GM23338 (cell line): ENCODE measurements around the gene RAN. TPM values are rescaled to one million over a fixed set of nuclear protein-coding genes. Genes with fewer than 3 reads are reported as not detected.

Source experiments
- ATAC-seq: fragments of 200-7000 bp; cut with Tn5 transposase; 3 replicates; pipeline ENCODE4 v1.9.1; 2020
- DNase-seq: peaks from one replicate; pipeline ENCODE4 v3.0.0-alpha.2; 2015; ENCODE audit warnings: low spot score
- H2AFZ ChIP-seq: fragments of 200-600 bp; sonication (generic); 2 replicates; pipeline ENCODE4 v1.8.0; 2016; ENCODE audit warnings: antibody characterized with exemption, mild to moderate bottlenecking, moderate library complexity
- H3F3A ChIP-seq: fragments of 200-600 bp; sonication (generic); replicated peaks from 2 replicates; pipeline ENCODE4 v1.8.0; 2017; ENCODE audit warnings: antibody characterized with exemption, mixed run types, low read depth
- H3K27ac ChIP-seq: fragments of 200-600 bp; sonication (generic); 2 replicates; pipeline ENCODE4 v1.6.1; 2016; ENCODE audit warnings: low read depth
- H3K27me3 ChIP-seq: fragments of 200-600 bp; sonication (generic); 2 replicates; pipeline ENCODE4 v1.8.0; 2016; ENCODE audit warnings: mild to moderate bottlenecking, mixed run types, moderate library complexity; ENCODE audit not compliant: insufficient read depth
- H3K36me3 ChIP-seq: fragments of 200-600 bp; sonication (generic); 2 replicates; pipeline ENCODE4 v1.8.0; 2016; ENCODE audit warnings: mild to moderate bottlenecking; ENCODE audit not compliant: insufficient read depth
- H3K4me1 ChIP-seq: fragments of 200-600 bp; sonication (generic); 2 replicates; pipeline ENCODE4 v1.8.0; 2016; ENCODE audit warnings: mild to moderate bottlenecking, moderate library complexity; ENCODE audit not compliant: insufficient read depth
- H3K4me2 ChIP-seq: fragments of 200-600 bp; sonication (generic); 2 replicates; pipeline ENCODE4 v1.7.1; 2017; ENCODE audit warnings: mixed run types
- H3K4me3 ChIP-seq: fragments of 200-600 bp; sonication (generic); 2 replicates; pipeline ENCODE4 v1.6.1; 2016; ENCODE audit warnings: mixed run types
- H3K79me2 ChIP-seq: fragments of 200-600 bp; sonication (generic); replicated peaks from 2 replicates; pipeline ENCODE4 v1.8.0; 2017; ENCODE audit warnings: mild to moderate bottlenecking; ENCODE audit not compliant: insufficient read depth
- H3K9me2 ChIP-seq: fragments of 200-600 bp; sonication (generic); 2 replicates; pipeline ENCODE4 v1.8.0; 2017; ENCODE audit not compliant: insufficient read depth
- H4K20me1 ChIP-seq: fragments of 200-600 bp; sonication (generic); replicated peaks from 2 replicates; pipeline ENCODE4 v1.8.0; 2017; ENCODE audit warnings: mild to moderate bottlenecking; ENCODE audit not compliant: insufficient read depth
- H3K27ac Mint-ChIP-seq: 2 replicates; pipeline ENCODE4 v1.8.0; 2020; ENCODE audit warnings: inconsistent platforms, mild to moderate bottlenecking, moderate library complexity, mixed read lengths
- H3K27me3 Mint-ChIP-seq: 3 replicates; pipeline ENCODE4 v1.8.0; 2022; ENCODE audit warnings: low read depth, mild to moderate bottlenecking, moderate library complexity, mixed read lengths, inconsistent platforms; ENCODE audit not compliant: insufficient read depth, poor library complexity
- H3K36me3 Mint-ChIP-seq: 3 replicates; pipeline ENCODE4 v1.8.0; 2021; ENCODE audit warnings: low read depth, mild to moderate bottlenecking, inconsistent platforms, moderate library complexity, mixed read lengths
- H3K4me1 Mint-ChIP-seq: 3 replicates; pipeline ENCODE4 v1.8.0; 2020; ENCODE audit warnings: mild to moderate bottlenecking, inconsistent platforms, mixed read lengths
- H3K4me3 Mint-ChIP-seq: 3 replicates; pipeline ENCODE4 v1.8.0; 2021; ENCODE audit warnings: moderate library complexity, mild to moderate bottlenecking, inconsistent platforms, mixed read lengths
- H3K9me3 Mint-ChIP-seq: 3 replicates; pipeline ENCODE4 v1.8.0; 2020; ENCODE audit warnings: moderate library complexity, mild to moderate bottlenecking, inconsistent platforms, mixed read lengths
- EZH2 ChIP-seq: fragments of 200-600 bp; sonication (generic); IDR thresholded peaks from one replicate; pipeline ENCODE4 v1.8.0; 2017; ENCODE audit warnings: antibody characterized with exemption, mild to moderate bottlenecking, low read depth; ENCODE audit not compliant: unreplicated experiment
- JUNB ChIP-seq: IDR thresholded peaks from one replicate; pipeline ENCODE4 v1.6.1; 2016; ENCODE audit warnings: antibody characterized with exemption; ENCODE audit not compliant: unreplicated experiment
- NANOG ChIP-seq: IDR thresholded peaks from 2 replicates; pipeline ENCODE4 v1.6.1; 2016; ENCODE audit warnings: antibody characterized with exemption, borderline replicate concordance
- POLR2AphosphoS5 ChIP-seq: IDR thresholded peaks from 2 replicates; pipeline ENCODE4 v1.6.1; 2016; ENCODE audit warnings: antibody characterized with exemption, low read depth
- STAT1 ChIP-seq: IDR thresholded peaks from one replicate; pipeline ENCODE4 v1.6.1; 2016; ENCODE audit warnings: antibody characterized with exemption; ENCODE audit not compliant: unreplicated experiment
- ZNF114 ChIP-seq: fragments of 250-450 bp; sonication (Bioruptor Pico); IDR thresholded peaks from 2 replicates; pipeline ENCODE4 v1.5.0; 2020; ENCODE audit warnings: mild to moderate bottlenecking, moderate library complexity
- ZNF331 ChIP-seq: fragments of 250-450 bp; sonication (Bioruptor Pico); IDR thresholded peaks from 2 replicates; pipeline ENCODE4 v1.5.0; 2020; ENCODE audit warnings: low read depth, mild to moderate bottlenecking, moderate library complexity
- polyA plus RNA-seq: library from polyadenylated mRNA; unstranded; fragments of >200 nt; fragmentation: Nextera tagmentation; extraction: Ambion mirVana; gene quantifications from 2 replicates; pipeline ENCODE4 v1.2.1, GENCODE V29; 2016
- total RNA-seq: library from RNA; depleted of rRNA; stranded (reverse); fragments of >200 nt; shearing (Covaris generic); gene quantifications from 2 replicates; pipeline ENCODE4 v1.2.3, GENCODE V29; 2014
- TF ChIP-seq, protein P1 (sequence below): IDR thresholded peaks from one replicate; pipeline ENCODE4 v1.6.1; 2018; ENCODE audit warnings: antibody characterized with exemption; ENCODE audit not compliant: unreplicated experiment
- TF ChIP-seq, protein P2 (sequence below): IDR thresholded peaks from 2 replicates; pipeline ENCODE4 v1.6.1; 2016; ENCODE audit warnings: antibody characterized with exemption
- TF ChIP-seq, protein P3 (sequence below), 2 experiments: fragments of 200-600 bp in 1 of 2; sonication (generic) in 1 of 2; conservative IDR thresholded peaks; 2 replicates each; pipeline versions ENCODE4 v1.5.1 to v1.6.1; 2016 to 2017; ENCODE audit warnings: antibody characterized with exemption in 2 of 2, low read depth in 2 of 2, mild to moderate bottlenecking in 2 of 2, moderate library complexity in 1 of 2

The RAN gene
- total and polyA plus RNA-seq, 2 experiments from 2014 or later, result 976 to 2,289 TPM

DNA sequence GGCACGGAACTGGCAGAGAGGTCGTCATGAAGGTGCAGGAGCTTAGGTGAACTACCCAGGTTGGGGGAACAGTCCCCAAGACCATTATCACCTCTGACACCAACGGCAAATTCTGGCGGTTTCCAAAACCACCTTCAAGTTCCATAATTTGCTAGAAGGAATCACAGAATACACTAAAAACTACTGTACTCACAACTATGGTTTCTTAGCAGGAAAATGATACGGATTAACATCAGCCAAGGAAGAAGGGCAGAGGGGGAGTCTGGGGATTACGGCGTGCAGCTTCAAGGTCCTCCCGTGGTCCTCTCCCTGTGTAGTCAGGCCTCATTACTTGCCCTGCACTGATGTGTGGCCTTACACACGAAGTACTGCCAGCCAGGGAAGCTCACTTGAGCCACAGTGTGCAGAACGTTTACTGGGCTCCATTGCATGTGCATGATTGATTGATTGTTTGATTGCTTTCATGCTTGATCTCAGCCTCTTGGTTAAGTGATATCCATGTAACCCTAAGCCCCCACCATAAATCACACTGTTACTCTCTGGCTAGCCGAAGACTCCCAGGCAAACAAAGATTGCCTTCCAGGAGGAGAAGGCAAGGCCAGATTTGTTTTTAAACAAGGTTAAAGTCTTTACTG lies 32.0 kb upstream of the RAN start (continued):
- TF ChIP-seq EZH2, result no peak
- TF ChIP-seq, protein P1, sequence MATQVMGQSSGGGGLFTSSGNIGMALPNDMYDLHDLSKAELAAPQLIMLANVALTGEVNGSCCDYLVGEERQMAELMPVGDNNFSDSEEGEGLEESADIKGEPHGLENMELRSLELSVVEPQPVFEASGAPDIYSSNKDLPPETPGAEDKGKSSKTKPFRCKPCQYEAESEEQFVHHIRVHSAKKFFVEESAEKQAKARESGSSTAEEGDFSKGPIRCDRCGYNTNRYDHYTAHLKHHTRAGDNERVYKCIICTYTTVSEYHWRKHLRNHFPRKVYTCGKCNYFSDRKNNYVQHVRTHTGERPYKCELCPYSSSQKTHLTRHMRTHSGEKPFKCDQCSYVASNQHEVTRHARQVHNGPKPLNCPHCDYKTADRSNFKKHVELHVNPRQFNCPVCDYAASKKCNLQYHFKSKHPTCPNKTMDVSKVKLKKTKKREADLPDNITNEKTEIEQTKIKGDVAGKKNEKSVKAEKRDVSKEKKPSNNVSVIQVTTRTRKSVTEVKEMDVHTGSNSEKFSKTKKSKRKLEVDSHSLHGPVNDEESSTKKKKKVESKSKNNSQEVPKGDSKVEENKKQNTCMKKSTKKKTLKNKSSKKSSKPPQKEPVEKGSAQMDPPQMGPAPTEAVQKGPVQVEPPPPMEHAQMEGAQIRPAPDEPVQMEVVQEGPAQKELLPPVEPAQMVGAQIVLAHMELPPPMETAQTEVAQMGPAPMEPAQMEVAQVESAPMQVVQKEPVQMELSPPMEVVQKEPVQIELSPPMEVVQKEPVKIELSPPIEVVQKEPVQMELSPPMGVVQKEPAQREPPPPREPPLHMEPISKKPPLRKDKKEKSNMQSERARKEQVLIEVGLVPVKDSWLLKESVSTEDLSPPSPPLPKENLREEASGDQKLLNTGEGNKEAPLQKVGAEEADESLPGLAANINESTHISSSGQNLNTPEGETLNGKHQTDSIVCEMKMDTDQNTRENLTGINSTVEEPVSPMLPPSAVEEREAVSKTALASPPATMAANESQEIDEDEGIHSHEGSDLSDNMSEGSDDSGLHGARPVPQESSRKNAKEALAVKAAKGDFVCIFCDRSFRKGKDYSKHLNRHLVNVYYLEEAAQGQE, result no peak
- TF ChIP-seq POLR2AphosphoS5, result no peak
- TF ChIP-seq JUNB, result no peak
- TF ChIP-seq, protein P2, sequence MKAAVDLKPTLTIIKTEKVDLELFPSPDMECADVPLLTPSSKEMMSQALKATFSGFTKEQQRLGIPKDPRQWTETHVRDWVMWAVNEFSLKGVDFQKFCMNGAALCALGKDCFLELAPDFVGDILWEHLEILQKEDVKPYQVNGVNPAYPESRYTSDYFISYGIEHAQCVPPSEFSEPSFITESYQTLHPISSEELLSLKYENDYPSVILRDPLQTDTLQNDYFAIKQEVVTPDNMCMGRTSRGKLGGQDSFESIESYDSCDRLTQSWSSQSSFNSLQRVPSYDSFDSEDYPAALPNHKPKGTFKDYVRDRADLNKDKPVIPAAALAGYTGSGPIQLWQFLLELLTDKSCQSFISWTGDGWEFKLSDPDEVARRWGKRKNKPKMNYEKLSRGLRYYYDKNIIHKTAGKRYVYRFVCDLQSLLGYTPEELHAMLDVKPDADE, result no peak
- TF ChIP-seq ZNF114, result no peak

DNA sequence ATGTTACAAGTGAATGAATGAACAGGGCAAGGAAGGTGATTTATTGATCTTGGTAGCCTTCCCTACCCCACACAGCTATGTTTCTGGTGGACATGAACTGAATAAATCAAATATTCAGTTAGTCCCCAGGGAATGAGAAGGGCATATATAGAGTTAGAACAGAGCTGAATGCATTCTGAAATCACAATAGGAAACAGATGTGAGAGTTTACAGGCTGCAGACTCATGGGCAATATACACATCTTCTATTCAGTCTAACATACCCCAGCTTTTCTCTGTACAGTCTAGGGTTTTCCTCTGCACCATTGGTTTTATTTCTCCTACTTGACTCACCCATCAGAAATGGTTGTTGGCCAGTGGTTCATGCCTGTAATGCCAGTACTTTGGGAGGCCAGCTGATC lies 25.5 kb upstream of the RAN start:
- ATAC-seq (no peak), DNase-seq (no peak)
- Histone ChIP-seq H3K27me3 (no peaks in the 10 kb centered on the region), H3K27ac (no peak overlapping the region), H3F3A (no peaks in the 10 kb centered on the region), H2AFZ (no peak overlapping the region; the same call in 1 of the 2 replicates), H3K4me1 (peaks cover 4% of the 10 kb centered on the region; the same call in 1 of the 2 replicates), H3K36me3 (no peaks in the 10 kb centered on the region), H4K20me1 (no peaks in the 10 kb centered on the region), H3K79me2 (no peaks in the 10 kb centered on the region), H3K4me2 (no peak overlapping the region), H3K9me2 (no peaks in the 10 kb centered on the region), H3K4me3 (no peak overlapping the region)
- Mint-ChIP-seq H3K36me3 (peaks cover 17% of the 10 kb centered on the region), H3K9me3 (peaks cover 28% of the 10 kb centered on the region), H3K27me3 (peaks cover 10% of the 10 kb centered on the region), H3K27ac (no peak overlapping the region), H3K4me3 (no peak overlapping the region), H3K4me1 (peaks cover 20% of the 10 kb centered on the region)
- no peak for TF ChIP-seq STAT1
- TF ChIP-seq ZNF331 (CRISPR knock-in tag), result no peak
- TF ChIP-seq, protein P3, sequence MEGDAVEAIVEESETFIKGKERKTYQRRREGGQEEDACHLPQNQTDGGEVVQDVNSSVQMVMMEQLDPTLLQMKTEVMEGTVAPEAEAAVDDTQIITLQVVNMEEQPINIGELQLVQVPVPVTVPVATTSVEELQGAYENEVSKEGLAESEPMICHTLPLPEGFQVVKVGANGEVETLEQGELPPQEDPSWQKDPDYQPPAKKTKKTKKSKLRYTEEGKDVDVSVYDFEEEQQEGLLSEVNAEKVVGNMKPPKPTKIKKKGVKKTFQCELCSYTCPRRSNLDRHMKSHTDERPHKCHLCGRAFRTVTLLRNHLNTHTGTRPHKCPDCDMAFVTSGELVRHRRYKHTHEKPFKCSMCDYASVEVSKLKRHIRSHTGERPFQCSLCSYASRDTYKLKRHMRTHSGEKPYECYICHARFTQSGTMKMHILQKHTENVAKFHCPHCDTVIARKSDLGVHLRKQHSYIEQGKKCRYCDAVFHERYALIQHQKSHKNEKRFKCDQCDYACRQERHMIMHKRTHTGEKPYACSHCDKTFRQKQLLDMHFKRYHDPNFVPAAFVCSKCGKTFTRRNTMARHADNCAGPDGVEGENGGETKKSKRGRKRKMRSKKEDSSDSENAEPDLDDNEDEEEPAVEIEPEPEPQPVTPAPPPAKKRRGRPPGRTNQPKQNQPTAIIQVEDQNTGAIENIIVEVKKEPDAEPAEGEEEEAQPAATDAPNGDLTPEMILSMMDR (conservative IDR thresholded peaks at IDR 0.05; ENCODE audit: low read depth in 2 of 2), result no peak
- no peak for TF ChIP-seq NANOG
- TF ChIP-seq POLR2AphosphoS5, result no peak
